ENCODE results near the gene CFAP92. TPM values are rescaled to one million over a fixed set of nuclear protein-coding genes. Genes with fewer than 3 reads are reported as not detected.

Gene CFAP92
- total RNA-seq (1 to 10 TPM in 2 of 5 experiments, under 1 TPM in 3; 0.10 to 1.4 (median 0.46) TPM), polyA plus RNA-seq (under 1 TPM; 0.20 to 0.89 TPM), total RNA-seq (0.94 reads per million)

- H3K9me3 Mint-ChIP-seq = no peaks in the 10 kb centered on the region
- ATAC-seq (peak; percentile 99), DNase-seq (peak; percentile 84 to 90 (median 89))
- Histone ChIP-seq H3K9me3 (ENCODE audit: control insufficient read depth in 2 of 3, low read length in 3 of 3) (no peaks in the 10 kb centered on the region), H3K4me1 (ENCODE audit: control insufficient read depth in 2 of 2, insufficient read depth in 2 of 2, low read length in 2 of 2) (peaks cover 6 to 28% of the 10 kb centered on the region in 2 donors), H3K27ac (ENCODE audit: low read depth, low read length) (peak within 1 kb of the TSS; percentile 61), H3K4me3 (ENCODE audit: low read length) (peak within 1 kb of the TSS; percentile 57), H3K27me3 (ENCODE audit: control insufficient read depth in 2 of 2, insufficient read depth in 2 of 2, low read length in 2 of 2) (no peaks in the 10 kb centered on the region), H3K36me3 (ENCODE audit: control insufficient read depth in 2 of 3, insufficient read depth in 3 of 3, low read length in 3 of 3) (no peaks in the 10 kb centered on the region)
- H3K27me3 Mint-ChIP-seq = peaks cover 0 to 3% (median 0%) of the 10 kb centered on the region in 5 donors
- CTCF ChIA-PET = interaction anchor here (1.1 to 6.2 kb wide), 6 partner anchors 10 to 253 kb away, joined by 3 to 36 read pairs (median 6); no protein-coding TSS in a partner anchor
- POLR2A ChIA-PET = interaction anchor here (0.5 to 14.6 kb wide), 11 partner anchors 19 to 872 kb away, joined by 3 to 236 read pairs (median 5); partner anchors contain the start of gene CNBP
- intact Hi-C loops (cut with micrococcal nuclease) = loop anchor here (1.0 to 2.0 kb wide), 8 partner anchors 9 to 313 kb away; partner anchors contain the start of gene ACAD9 (in 1 of the 2)
- peak within 1 kb of the TSS; percentile 56 to 91 (median 73) for H3K27ac Mint-ChIP-seq
- H3K4me3 Mint-ChIP-seq = peak within 1 kb of the TSS; percentile 71 to 87 (median 82)
- H3K4me1 Mint-ChIP-seq = peaks cover 15 to 45% (median 34%) of the 10 kb centered on the region in 7 donors
- H3K36me3 Mint-ChIP-seq = no peaks in the 10 kb centered on the region
These were observed at the start of gene CFAP92 for GRCh38 chr3:128993461-128994172. Gene CFAP92 (minus strand): TSS chr3:128994076. CDS start chr3:128993304, 772 bp downstream.

- Mint-ChIP-seq H3K36me3 (peaks cover 0 to 6% (median 0%) of the 10 kb centered on the region in 5 donors), H3K27ac (peak overlapping the region in 1 of 9 donors; percentile 36), H3K4me1 (peaks cover 2 to 36% (median 11%) of the 10 kb centered on the region in 7 donors), H3K4me3 (no peak overlapping the region), H3K27me3 (peaks cover 0 to 56% (median 9%) of the 10 kb centered on the region in 5 donors), H3K9me3 (peaks cover 0 to 5% (median 0%) of the 10 kb centered on the region in 11 donors)
- H3K36me3 ChIP-seq (ENCODE audit: control insufficient read depth in 2 of 3, insufficient read depth in 3 of 3, low read length in 3 of 3) = no peaks in the 10 kb centered on the region
- H3K4me1 ChIP-seq (ENCODE audit: control insufficient read depth in 2 of 2, insufficient read depth in 2 of 2, low read length in 2 of 2) = peaks cover 0 to 8% of the 10 kb centered on the region in 2 donors
- CTCF ChIA-PET = interaction anchor here (0.8 to 4.2 kb wide), 2 partner anchors 13 kb away, joined by 4 to 22 read pairs; no protein-coding TSS in a partner anchor
- no peaks in the 10 kb centered on the region for H3K9me3 ChIP-seq (ENCODE audit: control insufficient read depth in 2 of 3, low read length in 3 of 3)
- intact Hi-C loops (cut with micrococcal nuclease) = no loop called here
- no peaks in the 10 kb centered on the region for H3K27me3 ChIP-seq (ENCODE audit: control insufficient read depth in 2 of 2, insufficient read depth in 2 of 2, low read length in 2 of 2)
- H3K27ac ChIP-seq (ENCODE audit: low read depth, low read length) = no peak overlapping the region
- POLR2A ChIA-PET = interaction anchor here (0.6 to 1.0 kb wide), 2 partner anchors 11 to 24 kb away, joined by 3 read pairs; no protein-coding TSS in a partner anchor
- ATAC-seq (no peak), DNase-seq (no peak)
- H3K4me3 ChIP-seq (ENCODE audit: low read length) = no peak overlapping the region
These were observed 46.9 kb upstream of the CFAP92 start for GRCh38 chr3:129040579-129041300.

GRCh38 chr3:129040039-129040336, 46.1 kb upstream of the CFAP92 start:
- intact Hi-C loops (cut with micrococcal nuclease) = no loop called here
- Mint-ChIP-seq H3K4me1 (peaks cover 10 to 39% (median 13%) of the 10 kb centered on the region in 7 donors), H3K27me3 (peaks cover 0 to 54% (median 9%) of the 10 kb centered on the region in 5 donors), H3K4me3 (peak overlapping the region in 2 of 10 donors; percentile 23 to 48), H3K9me3 (peaks cover 0 to 5% (median 0%) of the 10 kb centered on the region in 11 donors), H3K36me3 (peaks cover 0 to 6% (median 0%) of the 10 kb centered on the region in 5 donors), H3K27ac (no peak overlapping the region)
- Histone ChIP-seq H3K27me3 (ENCODE audit: control insufficient read depth in 2 of 2, insufficient read depth in 2 of 2, low read length in 2 of 2) (no peaks in the 10 kb centered on the region), H3K36me3 (ENCODE audit: control insufficient read depth in 2 of 3, insufficient read depth in 3 of 3, low read length in 3 of 3) (no peaks in the 10 kb centered on the region), H3K4me3 (ENCODE audit: low read length) (no peak overlapping the region), H3K9me3 (ENCODE audit: control insufficient read depth in 2 of 3, low read length in 3 of 3) (no peaks in the 10 kb centered on the region), H3K4me1 (ENCODE audit: control insufficient read depth in 2 of 2, insufficient read depth in 2 of 2, low read length in 2 of 2) (peaks cover 0 to 14% of the 10 kb centered on the region in 2 donors), H3K27ac (ENCODE audit: low read depth, low read length) (no peak overlapping the region)
- CTCF ChIA-PET = interaction anchor here (0.7 to 4.2 kb wide), 2 partner anchors 13 kb away, joined by 4 to 22 read pairs; no protein-coding TSS in a partner anchor
- POLR2A ChIA-PET = interaction anchor here (0.5 to 0.7 kb wide), 2 partner anchors 14 to 305 kb away, joined by 3 read pairs; no protein-coding TSS in a partner anchor
- DNase-seq = no peak
- no peak for ATAC-seq

- intact Hi-C loops (cut with micrococcal nuclease) = no loop called here
- CTCF ChIA-PET = interaction anchor here (0.7 to 0.9 kb wide), 2 partner anchors 13 to 14 kb away, joined by 4 read pairs; no protein-coding TSS in a partner anchor
- POLR2A ChIA-PET = interaction anchor here (0.5 to 0.8 kb wide), 4 partner anchors 11 to 304 kb away, joined by 3 read pairs; no protein-coding TSS in a partner anchor
- peak overlapping the region in 2 of 10 donors; percentile 23 to 48 for H3K4me3 Mint-ChIP-seq
- H3K27ac Mint-ChIP-seq = no peak overlapping the region
- H3K4me1 ChIP-seq (ENCODE audit: control insufficient read depth in 2 of 2, insufficient read depth in 2 of 2, low read length in 2 of 2) = peaks cover 0 to 14% of the 10 kb centered on the region in 2 donors
- peaks cover 0 to 50% (median 9%) of the 10 kb centered on the region in 5 donors for H3K27me3 Mint-ChIP-seq
- H3K4me3 ChIP-seq (ENCODE audit: low read length) = no peak overlapping the region
- no peak for ATAC-seq
- H3K27me3 ChIP-seq (ENCODE audit: control insufficient read depth in 2 of 2, insufficient read depth in 2 of 2, low read length in 2 of 2) = no peaks in the 10 kb centered on the region
- H3K36me3 Mint-ChIP-seq = peaks cover 0 to 5% (median 0%) of the 10 kb centered on the region in 5 donors
- H3K27ac ChIP-seq (ENCODE audit: low read depth, low read length) = no peak overlapping the region
- DNase-seq = peak in 1 of 9 donors; percentile 41
- no peaks in the 10 kb centered on the region for H3K9me3 ChIP-seq (ENCODE audit: control insufficient read depth in 2 of 3, low read length in 3 of 3)
- peaks cover 10 to 41% (median 14%) of the 10 kb centered on the region in 7 donors for H3K4me1 Mint-ChIP-seq
- no peaks in the 10 kb centered on the region for H3K36me3 ChIP-seq (ENCODE audit: control insufficient read depth in 2 of 3, insufficient read depth in 3 of 3, low read length in 3 of 3)
- H3K9me3 Mint-ChIP-seq = peaks cover 0 to 5% (median 0%) of the 10 kb centered on the region in 11 donors
These were observed 45.6 kb upstream of the CFAP92 start for GRCh38 chr3:129039271-129040038.

- Histone ChIP-seq H3K9me3 (ENCODE audit: control insufficient read depth in 2 of 3, low read length in 3 of 3) (no peaks in the 10 kb centered on the region), H3K36me3 (ENCODE audit: control insufficient read depth in 2 of 3, insufficient read depth in 3 of 3, low read length in 3 of 3) (no peaks in the 10 kb centered on the region), H3K4me1 (ENCODE audit: control insufficient read depth in 2 of 2, insufficient read depth in 2 of 2, low read length in 2 of 2) (peaks cover 0 to 14% of the 10 kb centered on the region in 2 donors), H3K27ac (ENCODE audit: low read depth, low read length) (no peak overlapping the region), H3K4me3 (ENCODE audit: low read length) (no peak overlapping the region), H3K27me3 (ENCODE audit: control insufficient read depth in 2 of 2, insufficient read depth in 2 of 2, low read length in 2 of 2) (no peaks in the 10 kb centered on the region)
- H3K36me3 Mint-ChIP-seq = peaks cover 0 to 5% (median 0%) of the 10 kb centered on the region in 5 donors
- H3K4me3 Mint-ChIP-seq = no peak overlapping the region
- intact Hi-C loops (cut with micrococcal nuclease) = no loop called here
- peaks cover 10 to 41% (median 14%) of the 10 kb centered on the region in 7 donors for H3K4me1 Mint-ChIP-seq
- CTCF ChIA-PET = no interaction called here
- H3K9me3 Mint-ChIP-seq = peaks cover 0 to 5% (median 0%) of the 10 kb centered on the region in 11 donors
- POLR2A ChIA-PET = no interaction called here
- DNase-seq (no peak), ATAC-seq (no peak)
- peaks cover 0 to 40% (median 9%) of the 10 kb centered on the region in 5 donors for H3K27me3 Mint-ChIP-seq
- H3K27ac Mint-ChIP-seq = no peak overlapping the region
These were observed 44.4 kb upstream of the CFAP92 start for GRCh38 chr3:129038121-129038855.

Data from naive thymus-derived CD4-positive, alpha-beta T cell (primary cell).